GM12873 (cell line): ENCODE results near the gene PCDHA12.

Experiments
- TF ChIP-seq, protein P1 (sequence below): IDR thresholded peaks from 2 replicates; pipeline ENCODE4 v1.5.1; 2012; ENCODE audit warnings: low read depth, mild to moderate bottlenecking, moderate library complexity, low read length, control low read depth; ENCODE audit not compliant: insufficient read depth; ENCODE audit errors: missing control alignments

PCDHA12 gene

DNA sequence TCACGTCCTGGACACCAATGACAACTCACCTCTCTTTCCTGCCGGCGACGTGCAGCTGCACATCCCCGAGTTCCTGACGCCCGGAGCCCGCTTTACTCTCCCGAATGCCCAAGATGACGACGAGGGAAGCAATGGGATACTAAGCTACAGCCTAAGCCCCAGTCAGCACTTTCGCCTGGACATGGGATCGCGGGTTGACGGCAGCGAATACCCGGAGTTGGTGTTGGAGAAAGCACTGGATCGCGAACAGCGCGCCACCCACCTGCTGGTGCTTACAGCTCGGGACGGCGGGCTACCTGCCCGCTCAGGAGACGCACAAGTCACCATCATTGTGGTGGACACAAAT lies 52.1 kb downstream of the PCDHA12 start:
- TF ChIP-seq, protein P1, sequence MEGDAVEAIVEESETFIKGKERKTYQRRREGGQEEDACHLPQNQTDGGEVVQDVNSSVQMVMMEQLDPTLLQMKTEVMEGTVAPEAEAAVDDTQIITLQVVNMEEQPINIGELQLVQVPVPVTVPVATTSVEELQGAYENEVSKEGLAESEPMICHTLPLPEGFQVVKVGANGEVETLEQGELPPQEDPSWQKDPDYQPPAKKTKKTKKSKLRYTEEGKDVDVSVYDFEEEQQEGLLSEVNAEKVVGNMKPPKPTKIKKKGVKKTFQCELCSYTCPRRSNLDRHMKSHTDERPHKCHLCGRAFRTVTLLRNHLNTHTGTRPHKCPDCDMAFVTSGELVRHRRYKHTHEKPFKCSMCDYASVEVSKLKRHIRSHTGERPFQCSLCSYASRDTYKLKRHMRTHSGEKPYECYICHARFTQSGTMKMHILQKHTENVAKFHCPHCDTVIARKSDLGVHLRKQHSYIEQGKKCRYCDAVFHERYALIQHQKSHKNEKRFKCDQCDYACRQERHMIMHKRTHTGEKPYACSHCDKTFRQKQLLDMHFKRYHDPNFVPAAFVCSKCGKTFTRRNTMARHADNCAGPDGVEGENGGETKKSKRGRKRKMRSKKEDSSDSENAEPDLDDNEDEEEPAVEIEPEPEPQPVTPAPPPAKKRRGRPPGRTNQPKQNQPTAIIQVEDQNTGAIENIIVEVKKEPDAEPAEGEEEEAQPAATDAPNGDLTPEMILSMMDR = no peak
